Parathyroid adenoma (tissue), 2 donors: ENCODE measurements around the gene EHBP1L1.

Source experiments
- H2AFZ ChIP-seq: fragments of 300-600 bp; sonication (generic); one replicate; pipeline ENCODE4 v1.7.0; 2017; ENCODE audit warnings: antibody characterized with exemption, mild to moderate bottlenecking
- H3K27ac ChIP-seq: fragments of 300-600 bp; sonication (generic); one replicate; pipeline ENCODE4 v1.7.0; 2017
- H3K27me3 ChIP-seq: fragments of 300-600 bp; sonication (generic); one replicate; pipeline ENCODE4 v1.7.0; 2017; ENCODE audit warnings: low read length; ENCODE audit not compliant: control insufficient read depth, insufficient read depth
- H3K36me3 ChIP-seq: fragments of 300-600 bp; sonication (generic); one replicate; pipeline ENCODE4 v1.7.0; 2017; ENCODE audit warnings: low read length; ENCODE audit not compliant: control insufficient read depth, insufficient read depth
- H3K4me1 ChIP-seq: fragments of 300-600 bp; sonication (generic); one replicate; pipeline ENCODE4 v1.7.0; 2017; ENCODE audit warnings: control low read depth
- H3K4me2 ChIP-seq: fragments of 300-600 bp; sonication (generic); one replicate; pipeline ENCODE4 v1.7.0; 2017; ENCODE audit warnings: low read length
- H3K4me3 ChIP-seq: fragments of 300-600 bp; sonication (generic); one replicate; pipeline ENCODE4 v1.7.0; 2017; ENCODE audit warnings: low read depth, low read length
- H3K79me2 ChIP-seq: fragments of 300-600 bp; sonication (generic); one replicate; pipeline ENCODE4 v1.7.0; 2017; ENCODE audit warnings: control low read depth
- H3K9ac ChIP-seq: fragments of 300-600 bp; sonication (generic); one replicate; pipeline ENCODE4 v1.7.0; 2017; ENCODE audit warnings: mild to moderate bottlenecking
- H3K9me3 ChIP-seq: fragments of 300-600 bp; sonication (generic); one replicate; pipeline ENCODE4 v1.7.0; 2017; ENCODE audit warnings: low read length; ENCODE audit not compliant: control insufficient read depth
- CTCF ChIP-seq: fragments of 300-600 bp; sonication (generic); IDR thresholded peaks from one replicate; pipeline ENCODE4 v1.7.0; 2017; ENCODE audit warnings: antibody characterized with exemption, mild to moderate bottlenecking
- donor health status: primary hyperparathyroidism.

The EHBP1L1 gene

GRCh38 chr11:65565624-65566453 lies 10.0 kb upstream of the EHBP1L1 start:
- H3K4me3 ChIP-seq = no peak overlapping the region
- H3K36me3 ChIP-seq = no peaks in the 10 kb centered on the region
- no peak overlapping the region for H3K9ac ChIP-seq
- H3K79me2 ChIP-seq = peaks cover 18% of the 10 kb centered on the region
- no peak overlapping the region for H3K27ac ChIP-seq
- no peak overlapping the region for H2AFZ ChIP-seq
- no peak overlapping the region for H3K4me2 ChIP-seq
- no peaks in the 10 kb centered on the region for H3K9me3 ChIP-seq
- H3K27me3 ChIP-seq = no peaks in the 10 kb centered on the region
- peaks cover 4% of the 10 kb centered on the region for H3K4me1 ChIP-seq
- TF ChIP-seq CTCF = no peak

GRCh38 chr11:65569164-65569972 lies 6.5 kb upstream of the EHBP1L1 start:
- H3K27ac ChIP-seq = peak overlapping the region; percentile 90
- peak overlapping the region; percentile 91 for H3K4me3 ChIP-seq
- no peaks in the 10 kb centered on the region for H3K27me3 ChIP-seq
- H3K9ac ChIP-seq = peak overlapping the region; percentile 29
- H3K9me3 ChIP-seq = no peaks in the 10 kb centered on the region
- peak overlapping the region; percentile 61 for H2AFZ ChIP-seq
- H3K4me2 ChIP-seq = peak overlapping the region; percentile 79
- H3K79me2 ChIP-seq = peaks cover 8% of the 10 kb centered on the region
- no peak for TF ChIP-seq CTCF
- H3K36me3 ChIP-seq = no peaks in the 10 kb centered on the region
- H3K4me1 ChIP-seq = peaks cover 14% of the 10 kb centered on the region

GRCh38 chr11:65569973-65570918 lies 5.6 kb upstream of the EHBP1L1 start, which contains the start of gene ZNRD2:
TSS of gene ZNRD2 (plus strand) at chr11:65570477. CDS start at chr11:65570492, 15 bp downstream.
- no peaks in the 10 kb centered on the region for H3K9me3 ChIP-seq
- H3K9ac ChIP-seq = peak within 1 kb of the TSS; percentile 29
- peaks cover 8% of the 10 kb centered on the region for H3K79me2 ChIP-seq
- peak; percentile 41 for TF ChIP-seq CTCF
- H3K4me1 ChIP-seq = peaks cover 14% of the 10 kb centered on the region
- H2AFZ ChIP-seq = peak within 1 kb of the TSS; percentile 61
- H3K4me2 ChIP-seq = peak within 1 kb of the TSS; percentile 96
- H3K27me3 ChIP-seq = no peaks in the 10 kb centered on the region
- no peaks in the 10 kb centered on the region for H3K36me3 ChIP-seq
- H3K27ac ChIP-seq = peak within 1 kb of the TSS; percentile 90
- peak within 1 kb of the TSS; percentile 91 for H3K4me3 ChIP-seq

- H3K4me1 ChIP-seq = peaks cover 14% of the 10 kb centered on the region
- no peaks in the 10 kb centered on the region for H3K9me3 ChIP-seq
- peaks cover 6% of the 10 kb centered on the region for H3K79me2 ChIP-seq
- H3K36me3 ChIP-seq = no peaks in the 10 kb centered on the region
- peak overlapping the region; percentile 63 for H3K4me2 ChIP-seq
- H2AFZ ChIP-seq = no peak overlapping the region
- H3K4me3 ChIP-seq = no peak overlapping the region
- no peak overlapping the region for H3K9ac ChIP-seq
- TF ChIP-seq CTCF = no peak
- no peaks in the 10 kb centered on the region for H3K27me3 ChIP-seq
- H3K27ac ChIP-seq = no peak overlapping the region
These were observed 4.4 kb upstream of the EHBP1L1 start for GRCh38 chr11:65571420-65571819.
